SK-N-SH (cell line): ENCODE data around the gene TSPAN13. TPM values are rescaled to one million over a fixed set of nuclear protein-coding genes. Genes with fewer than 3 reads are reported as not detected.

Experiments
- CTCF ChIA-PET: fragments of 300-600, 350-600 bp; formaldehyde crosslinking; extraction: SDS; loops from one replicate; lab custom pipeline; 2021; lab: Yijun Ruan, JAX
- POLR2A ChIA-PET: fragments of 350-600 bp; sonication (Branson Sonifier 250); formaldehyde crosslinking; extraction: SDS; loops from one replicate; lab custom pipeline; 2020; ENCODE audit warnings: antibody characterized with exemption, inconsistent platforms; lab: Yijun Ruan, JAX
- DNase-seq: peaks from one replicate; pipeline ENCODE4 v3.0.0; 2012
- H2AFZ ChIP-seq: fragments of 200-600 bp; sonication (generic); 2 replicates; pipeline ENCODE4 v1.8.1; 2016; ENCODE audit warnings: antibody characterized with exemption, mild to moderate bottlenecking, low read depth
- H3F3A ChIP-seq: fragments of 200-600 bp; sonication (generic); replicated peaks from 2 replicates; pipeline ENCODE3; 2016; ENCODE audit warnings: antibody characterized with exemption, mild to moderate bottlenecking; ENCODE audit not compliant: insufficient read depth
- H3K27ac ChIP-seq, 2 experiments: fragments of 200-500 bp in 1 of 2; fragments of 200-600 bp in 1 of 2; sonication (Bioruptor generic) in 1 of 2; sonication (generic), shearing (Covaris generic) in 1 of 2; 2 replicates each; pipeline versions ENCODE4 v1.5.1 to v1.6.1; 2014 to 2016; ENCODE audit warnings: low read depth in 2 of 2, inconsistent platforms in 1 of 2, low read length in 1 of 2, mild to moderate bottlenecking in 1 of 2, mixed read lengths in 1 of 2
- H3K27me3 ChIP-seq: fragments of 200-600 bp; sonication (generic), shearing (Covaris generic); 2 replicates; pipeline ENCODE4 v1.6.1; 2016; ENCODE audit warnings: mixed run types; ENCODE audit not compliant: insufficient read depth
- H3K36me3 ChIP-seq, 2 experiments: fragments of 200-500 bp in 1 of 2; fragments of 200-600 bp in 1 of 2; sonication (Bioruptor generic) in 1 of 2; sonication (generic) in 1 of 2; replicated peaks in 1 of 2; 2 replicates each; pipeline versions ENCODE3 to v1.5.1; 2014 to 2016; ENCODE audit warnings: low read length in 1 of 2, mild to moderate bottlenecking in 1 of 2; ENCODE audit not compliant: insufficient read depth in 2 of 2, control insufficient read depth in 1 of 2
- H3K4me1 ChIP-seq, 2 experiments: fragments of 200-500 bp in 1 of 2; fragments of 200-600 bp in 1 of 2; sonication (Bioruptor generic) in 1 of 2; sonication (generic), shearing (Covaris generic) in 1 of 2; 2 replicates each; pipeline versions ENCODE4 v1.5.1 to v1.6.1; 2014 to 2016; ENCODE audit warnings: low read depth in 1 of 2, low read length in 1 of 2, mixed run types in 1 of 2; ENCODE audit not compliant: insufficient read depth in 2 of 2, control insufficient read depth in 1 of 2
- H3K4me2 ChIP-seq: fragments of 200-600 bp; sonication (generic), shearing (Covaris generic); 2 replicates; pipeline ENCODE4 v1.6.1; 2017; ENCODE audit warnings: mixed run types
- H3K4me3 ChIP-seq, 2 experiments: fragments of 200-500 bp in 1 of 2; fragments of 200-600 bp in 1 of 2; sonication (Bioruptor generic) in 1 of 2; sonication (generic), shearing (Covaris generic) in 1 of 2; 2 replicates each; pipeline versions ENCODE4 v1.5.1 to v1.8.1; 2014 to 2016; ENCODE audit warnings: low read depth in 2 of 2, inconsistent platforms in 1 of 2, low read length in 1 of 2, mild to moderate bottlenecking in 1 of 2, mixed read lengths in 1 of 2, moderate library complexity in 1 of 2
- H3K79me2 ChIP-seq: fragments of 200-600 bp; sonication (generic); 2 replicates; pipeline ENCODE4 v1.8.1; 2017; ENCODE audit warnings: mild to moderate bottlenecking; ENCODE audit not compliant: insufficient read depth
- H3K9ac ChIP-seq: fragments of 200-600 bp; sonication (generic); 2 replicates; pipeline ENCODE4 v1.6.1; 2017; ENCODE audit warnings: mixed run types
- H3K9me2 ChIP-seq: fragments of 200-600 bp; sonication (generic); 2 replicates; pipeline ENCODE4 v1.6.1; 2017; ENCODE audit warnings: mixed run types
- H3K9me3 ChIP-seq: fragments of 200-600 bp; sonication (generic); 2 replicates; pipeline ENCODE4 v1.6.1; 2017; ENCODE audit warnings: mixed run types, mild to moderate bottlenecking, moderate library complexity
- H4K20me1 ChIP-seq: fragments of 200-600 bp; sonication (generic); 2 replicates; pipeline ENCODE4 v1.6.1; 2017; ENCODE audit warnings: mild to moderate bottlenecking, mixed run types; ENCODE audit not compliant: insufficient read depth
- ELF1 ChIP-seq: IDR thresholded peaks from 2 replicates; pipeline ENCODE4 v1.4.0; 2012
- EZH2phosphoT487 ChIP-seq: fragments of 200-600 bp; sonication (generic); IDR thresholded peaks from 2 replicates; pipeline ENCODE4 v1.6.1; 2017; ENCODE audit warnings: low read depth, mixed run types, mild to moderate bottlenecking, antibody characterized with exemption, moderate library complexity, borderline replicate concordance
- FOSL2 ChIP-seq: IDR thresholded peaks from 2 replicates; pipeline ENCODE4 v1.4.0; 2012; ENCODE audit warnings: low read depth, mild to moderate bottlenecking, moderate library complexity, borderline replicate concordance
- FOXM1 ChIP-seq: IDR thresholded peaks from 2 replicates; pipeline ENCODE4 v1.4.0; 2012; ENCODE audit warnings: low read depth, mild to moderate bottlenecking
- GABPA ChIP-seq: IDR thresholded peaks from 2 replicates; pipeline ENCODE4 v1.4.0; 2012; ENCODE audit warnings: low read depth, mild to moderate bottlenecking
- GATA2 ChIP-seq: sonication (generic); formaldehyde crosslinking; IDR thresholded peaks from 2 replicates; pipeline ENCODE4 v1.5.0; 2020; ENCODE audit warnings: mild to moderate bottlenecking, missing genetic modification reagents
- MEF2A ChIP-seq: IDR thresholded peaks from 2 replicates; pipeline ENCODE4 v1.4.0; 2012; ENCODE audit warnings: low read depth, borderline replicate concordance
- MXI1 ChIP-seq: IDR thresholded peaks from 2 replicates; pipeline ENCODE4 v1.6.1; 2012; ENCODE audit warnings: mild to moderate bottlenecking, low read depth, low read length, improper control_type of control experiment
- NRF1 ChIP-seq: IDR thresholded peaks from 2 replicates; pipeline ENCODE4 v1.6.1; 2012; ENCODE audit warnings: low read depth, mild to moderate bottlenecking, low read length
- POLR2AphosphoS5 ChIP-seq: IDR thresholded peaks from 2 replicates; pipeline ENCODE4 v1.6.1; 2012; ENCODE audit warnings: low read depth, low read length
- REST ChIP-seq: IDR thresholded peaks from 2 replicates; pipeline ENCODE4 v1.6.1; 2012; ENCODE audit warnings: mild to moderate bottlenecking, low read depth, low read length, moderate library complexity
- RFX5 ChIP-seq: IDR thresholded peaks from 2 replicates; pipeline ENCODE4 v1.6.1; 2012; ENCODE audit warnings: mild to moderate bottlenecking, improper control_type of control experiment, low read length
- RXRA ChIP-seq: IDR thresholded peaks from 2 replicates; pipeline ENCODE4 v1.4.0; 2012; ENCODE audit warnings: low read depth, mild to moderate bottlenecking, borderline replicate concordance
- SIN3A ChIP-seq: IDR thresholded peaks from 2 replicates; pipeline ENCODE4 v1.6.1; 2012; ENCODE audit warnings: low read depth, mild to moderate bottlenecking, low read length, moderate library complexity, borderline replicate concordance
- SMC3 ChIP-seq: IDR thresholded peaks from 2 replicates; pipeline ENCODE4 v1.6.1; 2012; ENCODE audit warnings: low read depth, low read length, improper control_type of control experiment
- TAF1 ChIP-seq: IDR thresholded peaks from 2 replicates; pipeline ENCODE4 v1.6.1; 2012; ENCODE audit warnings: low read depth, mild to moderate bottlenecking, low read length, moderate library complexity, borderline replicate concordance
- USF1 ChIP-seq: IDR thresholded peaks from 2 replicates; pipeline ENCODE4 v1.4.0; 2012; ENCODE audit warnings: low read depth, borderline replicate concordance
- WGBS: methylation state at CpG from one replicate; pipeline ENCODE4 v1.1.6; 2017; ENCODE audit warnings: low lambda C conversion rate; 5-methylcytosine and 5-hydroxymethylcytosine counted together
- polyA plus RNA-seq, 3 experiments: library from polyadenylated mRNA; depleted of rRNA; stranded (reverse); fragments of >200 nt; gene quantifications; 2 replicates each; pipeline ENCODE4 v1.2.3, GENCODE V29; 2012
- TF ChIP-seq, protein P1 (sequence below): fragments of 150-350 bp; IDR thresholded peaks from 2 replicates; pipeline ENCODE4 v1.6.1; 2017; ENCODE audit warnings: antibody characterized with exemption, low read length, low read depth, borderline replicate concordance
- TF ChIP-seq, protein P2 (sequence below): IDR thresholded peaks from 2 replicates; pipeline ENCODE4 v1.4.0; 2012; ENCODE audit warnings: low read depth, borderline replicate concordance
- TF ChIP-seq, protein P3 (sequence below): IDR thresholded peaks from 2 replicates; pipeline ENCODE4 v1.4.0; 2012; ENCODE audit warnings: low read depth

The TSPAN13 gene
- polyA plus RNA-seq, 1 of the 3 experiments (the other 2 are of a cell fraction): 0.26 TPM

DNA sequence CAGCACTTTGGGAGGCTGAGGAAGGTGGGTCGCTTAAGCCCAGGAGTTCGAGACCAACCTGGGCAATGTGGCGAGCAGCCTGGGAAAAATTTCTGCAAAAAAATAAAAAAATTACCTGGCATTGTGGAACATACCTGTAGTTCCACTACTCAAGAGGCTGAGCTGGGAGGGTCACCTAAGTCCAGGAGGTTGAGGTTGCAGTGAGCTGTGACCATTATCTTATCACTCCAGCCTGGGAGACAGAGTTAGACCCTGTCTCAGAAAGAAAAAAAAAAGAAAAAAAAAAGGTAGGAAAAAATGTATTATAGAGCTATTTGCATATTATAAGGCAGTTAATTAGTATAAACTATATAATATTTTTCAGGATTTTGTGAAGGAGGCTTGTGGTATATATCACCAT lies 11.0 kb upstream of the TSPAN13 start:
- ChIA-PET CTCF (interaction anchor here (0.6 to 1.3 kb wide), 3 partner anchors 7 to 98 kb away, joined by 3 read pairs; no protein-coding TSS in a partner anchor), POLR2A (no interaction called here)
- Histone ChIP-seq H3K36me3 (no peaks in the 10 kb centered on the region), H3K9ac (no peak overlapping the region), H3K4me2 (no peak overlapping the region), H3K79me2 (no peaks in the 10 kb centered on the region), H3K4me3 (no peak overlapping the region), H3K4me1 (peaks cover 7 to 11% of the 10 kb centered on the region in 2 experiments; a peak in 3 of 4 replicates), H3K9me2 (no peaks in the 10 kb centered on the region), H4K20me1 (no peaks in the 10 kb centered on the region), H3F3A (peaks cover 5% of the 10 kb centered on the region), H2AFZ (no peak overlapping the region), H3K9me3 (no peaks in the 10 kb centered on the region), H3K27ac (no peak overlapping the region), H3K27me3 (no peaks in the 10 kb centered on the region)
- TF ChIP-seq FOXM1: no peak
- TF ChIP-seq GABPA: no peak
- no peak for TF ChIP-seq SIN3A
- TF ChIP-seq RXRA: no peak
- TF ChIP-seq NRF1: no peak
- no peak for DNase-seq
- 98% methylated on average over 3 of the region's 3 CpGs for WGBS

GRCh38 chr7:16743236-16743635 lies 10.3 kb upstream of the TSPAN13 start:
- Histone ChIP-seq H3K9me3 (no peaks in the 10 kb centered on the region), H3K4me2 (no peak overlapping the region), H4K20me1 (no peaks in the 10 kb centered on the region), H3K36me3 (no peaks in the 10 kb centered on the region), H3K4me1 (peaks cover 7 to 11% of the 10 kb centered on the region in 2 experiments; a peak in 3 of 4 replicates), H3K9ac (no peak overlapping the region), H3K27ac (no peak overlapping the region), H3F3A (peaks cover 5% of the 10 kb centered on the region), H3K9me2 (no peaks in the 10 kb centered on the region), H3K27me3 (no peaks in the 10 kb centered on the region), H2AFZ (no peak overlapping the region), H3K79me2 (no peaks in the 10 kb centered on the region), H3K4me3 (no peak overlapping the region)
- TF ChIP-seq, protein P1, sequence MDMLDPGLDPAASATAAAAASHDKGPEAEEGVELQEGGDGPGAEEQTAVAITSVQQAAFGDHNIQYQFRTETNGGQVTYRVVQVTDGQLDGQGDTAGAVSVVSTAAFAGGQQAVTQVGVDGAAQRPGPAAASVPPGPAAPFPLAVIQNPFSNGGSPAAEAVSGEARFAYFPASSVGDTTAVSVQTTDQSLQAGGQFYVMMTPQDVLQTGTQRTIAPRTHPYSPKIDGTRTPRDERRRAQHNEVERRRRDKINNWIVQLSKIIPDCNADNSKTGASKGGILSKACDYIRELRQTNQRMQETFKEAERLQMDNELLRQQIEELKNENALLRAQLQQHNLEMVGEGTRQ: no peak
- TF ChIP-seq FOXM1 (no peak), ELF1 (no peak), TAF1 (no peak), REST (no peak), FOSL2 (no peak), POLR2AphosphoS5 (no peak), RFX5 (no peak), GATA2 (CRISPR knock-in tag) (no peak), MXI1 (no peak), EZH2phosphoT487 (no peak), MEF2A (no peak), USF1 (no peak), GABPA (no peak), SMC3 (no peak)
- TF ChIP-seq, protein P2, sequence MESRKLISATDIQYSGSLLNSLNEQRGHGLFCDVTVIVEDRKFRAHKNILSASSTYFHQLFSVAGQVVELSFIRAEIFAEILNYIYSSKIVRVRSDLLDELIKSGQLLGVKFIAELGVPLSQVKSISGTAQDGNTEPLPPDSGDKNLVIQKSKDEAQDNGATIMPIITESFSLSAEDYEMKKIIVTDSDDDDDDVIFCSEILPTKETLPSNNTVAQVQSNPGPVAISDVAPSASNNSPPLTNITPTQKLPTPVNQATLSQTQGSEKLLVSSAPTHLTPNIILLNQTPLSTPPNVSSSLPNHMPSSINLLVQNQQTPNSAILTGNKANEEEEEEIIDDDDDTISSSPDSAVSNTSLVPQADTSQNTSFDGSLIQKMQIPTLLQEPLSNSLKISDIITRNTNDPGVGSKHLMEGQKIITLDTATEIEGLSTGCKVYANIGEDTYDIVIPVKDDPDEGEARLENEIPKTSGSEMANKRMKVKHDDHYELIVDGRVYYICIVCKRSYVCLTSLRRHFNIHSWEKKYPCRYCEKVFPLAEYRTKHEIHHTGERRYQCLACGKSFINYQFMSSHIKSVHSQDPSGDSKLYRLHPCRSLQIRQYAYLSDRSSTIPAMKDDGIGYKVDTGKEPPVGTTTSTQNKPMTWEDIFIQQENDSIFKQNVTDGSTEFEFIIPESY: no peak
- TF ChIP-seq, protein P3, sequence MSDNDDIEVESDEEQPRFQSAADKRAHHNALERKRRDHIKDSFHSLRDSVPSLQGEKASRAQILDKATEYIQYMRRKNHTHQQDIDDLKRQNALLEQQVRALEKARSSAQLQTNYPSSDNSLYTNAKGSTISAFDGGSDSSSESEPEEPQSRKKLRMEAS: no peak
- ChIA-PET CTCF (interaction anchor here (0.6 to 1.3 kb wide), 3 partner anchors 8 to 99 kb away, joined by 3 to 4 read pairs (median 3); no protein-coding TSS in a partner anchor), POLR2A (no interaction called here)
- WGBS: 65% methylated on average over 4 of the region's 4 CpGs
- DNase-seq: no peak
